Stimulated activated CD8-positive, alpha-beta memory T cell treated with anti-CD3 and anti-CD28 coated beads, Interleukin-7, amount 100 ng/mL, for 1 hour (primary cell): ENCODE measurements around the gene NELL1.

Experiments
- DNase-seq, 2 donors: peaks; one replicate each; pipeline ENCODE4 v3.0.0-alpha.2; 2020; ENCODE audit warnings: low read depth in 2 of 2

Gene NELL1

GRCh38 chr11:21321072-21321471, 651.7 kb downstream of the NELL1 start:
- DNase-seq = no peak

DNA sequence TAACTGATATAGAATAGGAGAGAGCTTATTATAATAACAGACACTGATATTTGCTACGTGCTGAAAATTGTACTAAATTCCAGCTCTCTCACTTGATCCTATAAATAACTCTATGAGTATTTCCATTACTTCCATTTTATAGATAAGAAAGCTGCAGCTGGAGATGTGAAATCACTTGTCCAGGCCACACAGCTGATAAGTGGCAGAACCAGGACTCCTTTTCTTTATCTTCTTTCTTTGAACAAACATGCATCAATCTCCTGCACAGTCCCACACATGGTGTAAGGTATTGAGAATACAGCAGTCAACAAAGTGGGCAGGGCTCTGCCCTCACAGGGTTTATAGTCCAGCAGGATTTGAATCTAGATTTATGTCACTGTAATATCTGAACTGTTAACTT, 652.1 kb downstream of the NELL1 start:
- no peak for DNase-seq

GRCh38 chr11:21323617-21324016, 654.2 kb downstream of the NELL1 start:
- DNase-seq = no peak

- DNase-seq = no peak
Measured at GRCh38 chr11:21343204-21343603, 673.8 kb downstream of the NELL1 start.

DNA sequence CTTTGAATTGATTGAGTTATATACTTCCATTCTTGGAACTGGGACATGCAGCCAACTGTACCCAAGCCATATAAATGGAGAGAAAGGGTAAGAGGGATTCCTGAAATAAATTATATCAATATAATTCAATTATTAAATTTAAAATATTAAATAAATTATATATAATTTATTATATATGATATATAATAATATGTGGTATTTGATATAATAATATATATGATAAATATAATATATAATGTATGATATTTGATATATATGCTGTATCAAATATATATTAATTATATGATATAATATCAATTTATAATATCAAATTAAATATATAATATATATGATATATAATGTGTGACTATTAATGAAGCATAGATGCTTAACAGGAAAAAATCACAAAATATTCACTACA, 677.0 kb downstream of the NELL1 start:
- no peak for DNase-seq

- DNase-seq = no peak
Measured at GRCh38 chr11:21350613-21351012, 681.2 kb downstream of the NELL1 start.

- no peak for DNase-seq
Measured at GRCh38 chr11:21353425-21353824, 684.0 kb downstream of the NELL1 start.

DNA sequence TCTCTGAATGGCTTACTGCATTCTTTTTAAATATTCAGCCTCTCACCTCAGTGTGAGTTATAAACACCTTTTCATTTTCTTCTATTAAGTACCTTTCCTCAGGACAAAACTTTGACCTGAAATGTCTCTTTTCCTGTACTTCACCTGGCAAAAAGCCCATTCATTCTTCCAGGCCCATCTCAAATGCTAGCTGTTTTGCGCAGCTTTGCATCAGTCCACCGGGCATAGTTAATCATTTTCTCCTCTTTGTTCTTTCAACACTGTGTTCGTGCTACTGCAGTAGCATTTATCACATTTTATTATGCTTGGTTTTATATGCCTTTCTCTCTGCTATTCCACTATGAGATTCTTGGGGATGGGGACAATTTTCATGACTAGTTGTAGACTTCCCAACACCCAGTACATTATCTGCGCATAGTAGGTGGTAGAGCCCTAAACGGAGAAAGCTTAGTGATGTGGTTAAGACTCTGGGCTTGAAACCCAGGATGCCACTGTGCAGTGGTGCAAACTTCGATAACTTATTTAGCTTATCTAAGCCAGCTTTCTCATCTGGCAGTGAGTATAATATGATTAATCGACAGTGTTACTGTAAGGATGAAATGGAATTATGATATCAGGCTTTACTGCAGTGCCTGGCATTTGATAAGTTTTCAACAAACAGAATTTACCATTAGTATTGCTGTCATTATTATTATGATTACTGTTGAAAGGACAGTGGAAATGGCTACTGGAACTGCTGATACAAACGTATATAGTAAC, 695.7 kb downstream of the NELL1 start:
- DNase-seq = no peak

- no peak for DNase-seq
Measured at GRCh38 chr11:21369947-21370346, 700.6 kb downstream of the NELL1 start.

DNA sequence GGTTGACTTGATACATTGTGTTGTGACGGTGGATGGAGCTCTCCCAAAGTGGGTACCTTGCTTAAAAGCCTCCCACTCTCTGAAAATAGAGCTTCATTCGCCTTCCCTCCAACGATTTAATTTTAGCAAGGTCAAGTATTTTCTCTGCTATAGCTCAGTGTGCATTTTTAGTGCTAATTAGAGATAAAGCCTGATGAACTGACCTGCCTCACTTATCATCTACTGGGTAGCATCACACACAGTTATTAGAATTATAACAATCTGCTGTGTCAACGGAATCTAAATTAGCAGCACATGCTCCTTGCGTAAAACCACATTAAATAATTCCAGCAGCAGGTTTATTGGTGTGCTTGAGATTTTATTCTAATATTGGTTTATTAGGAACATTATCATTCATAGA, 701.7 kb downstream of the NELL1 start:
- no peak for DNase-seq

- DNase-seq = no peak
Measured at GRCh38 chr11:21372672-21373071, 703.3 kb downstream of the NELL1 start.

DNA sequence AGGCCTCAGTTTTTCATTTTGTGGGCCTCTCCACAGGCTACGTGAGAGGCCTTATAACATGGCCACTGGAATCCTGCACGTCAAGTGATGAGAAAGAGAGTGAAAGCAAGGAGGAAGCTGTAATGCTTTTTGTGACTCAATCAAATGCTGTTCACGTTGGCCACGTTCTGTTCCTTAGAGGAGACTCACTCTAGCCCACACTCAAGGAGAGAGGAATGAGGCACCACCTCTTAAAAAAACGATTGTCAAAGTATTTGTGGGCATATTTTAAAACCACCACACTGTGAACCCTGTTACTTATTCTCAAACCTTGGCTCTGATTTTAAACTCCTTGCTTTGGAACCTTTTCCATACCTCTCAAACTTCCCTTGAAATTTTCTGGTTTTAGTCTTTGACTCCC, 705.0 kb downstream of the NELL1 start:
- no peak for DNase-seq

GRCh38 chr11:21385669-21386440, 716.5 kb downstream of the NELL1 start:
- DNase-seq = no peak

DNA sequence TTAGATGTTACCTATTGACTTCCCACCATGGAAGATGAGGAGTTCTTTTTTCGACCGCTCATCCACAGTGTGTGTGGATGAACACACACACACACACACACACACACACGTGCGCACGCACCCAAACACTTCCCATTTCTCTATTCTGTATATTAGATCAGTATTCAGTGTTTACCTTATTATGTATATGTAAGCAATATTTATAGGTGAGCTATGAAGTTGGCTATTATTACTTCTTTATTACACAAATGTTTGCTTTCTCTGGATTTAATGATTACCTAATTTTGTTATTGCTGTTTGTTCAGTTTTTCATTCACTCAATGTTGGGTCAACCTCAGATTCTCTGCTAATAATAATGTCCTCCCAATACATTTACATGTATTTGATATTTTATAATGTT, 721.0 kb downstream of the NELL1 start:
- no peak for DNase-seq

GRCh38 chr11:21396342-21397008, 727.1 kb downstream of the NELL1 start:
- DNase-seq = no peak

GRCh38 chr11:21398195-21398594, 728.8 kb downstream of the NELL1 start:
- no peak for DNase-seq

DNA sequence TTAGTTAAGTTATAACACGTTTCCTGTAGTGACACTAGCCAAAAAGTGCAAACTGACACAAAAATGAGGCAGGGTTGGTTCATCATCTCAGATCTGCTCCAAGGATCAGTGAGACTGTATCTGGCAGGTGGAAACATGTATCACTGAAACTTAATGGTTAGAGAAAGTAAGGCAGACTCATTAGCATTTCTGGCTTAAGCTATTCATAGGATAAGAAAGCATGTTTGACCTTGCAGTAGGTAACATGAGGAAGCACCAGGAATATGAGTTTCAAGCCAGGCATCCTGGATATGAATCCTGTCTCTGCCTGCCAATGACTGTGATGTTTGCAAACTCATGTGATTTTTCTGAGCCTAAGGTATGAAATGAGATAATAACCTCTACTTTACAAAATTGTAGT, 732.1 kb downstream of the NELL1 start:
- no peak for DNase-seq

- no peak for DNase-seq
Measured at GRCh38 chr11:21402274-21402673, 732.9 kb downstream of the NELL1 start.

DNA sequence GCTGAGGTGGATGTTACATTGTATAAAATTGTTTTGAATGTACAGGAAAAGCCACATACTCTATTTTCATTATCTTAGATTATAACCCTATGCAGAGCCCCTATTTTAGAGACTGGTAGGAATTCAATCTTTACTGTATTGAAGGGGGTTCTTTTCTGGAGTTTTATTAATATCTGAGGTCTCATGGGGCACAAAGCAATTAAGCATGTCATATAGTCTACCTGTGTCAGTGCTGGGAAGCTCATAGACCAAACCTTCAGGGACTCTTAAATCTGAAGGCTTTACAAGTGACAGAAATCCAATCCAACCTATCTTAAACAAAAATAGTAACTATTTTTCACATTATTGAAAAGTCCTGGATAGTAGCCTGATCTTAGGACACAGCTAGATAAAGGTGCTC, 733.7 kb downstream of the NELL1 start:
- no peak for DNase-seq

GRCh38 chr11:21405422-21405821, 736.0 kb downstream of the NELL1 start:
- DNase-seq = no peak

- no peak for DNase-seq
Measured at GRCh38 chr11:21410513-21410912, 741.1 kb downstream of the NELL1 start.

DNA sequence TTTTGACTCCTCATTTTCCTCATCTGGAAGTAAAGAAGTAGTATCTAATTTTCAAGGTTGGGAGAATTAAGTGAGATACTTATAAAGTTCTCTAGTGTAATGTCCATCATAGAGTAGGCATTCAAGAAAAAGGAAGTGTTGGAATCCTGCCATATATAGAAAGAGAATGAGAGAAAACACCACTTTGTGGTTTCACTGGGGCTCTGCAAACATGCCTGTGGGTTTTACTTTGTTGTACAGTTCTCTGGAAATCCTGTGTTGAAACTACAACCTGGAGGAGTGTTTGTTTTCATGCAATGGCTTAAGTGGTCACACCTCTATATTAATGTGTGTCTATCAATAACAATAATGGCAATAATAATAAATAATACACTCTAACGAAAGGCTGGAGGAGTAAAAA, 741.7 kb downstream of the NELL1 start:
- DNase-seq = no peak

DNA sequence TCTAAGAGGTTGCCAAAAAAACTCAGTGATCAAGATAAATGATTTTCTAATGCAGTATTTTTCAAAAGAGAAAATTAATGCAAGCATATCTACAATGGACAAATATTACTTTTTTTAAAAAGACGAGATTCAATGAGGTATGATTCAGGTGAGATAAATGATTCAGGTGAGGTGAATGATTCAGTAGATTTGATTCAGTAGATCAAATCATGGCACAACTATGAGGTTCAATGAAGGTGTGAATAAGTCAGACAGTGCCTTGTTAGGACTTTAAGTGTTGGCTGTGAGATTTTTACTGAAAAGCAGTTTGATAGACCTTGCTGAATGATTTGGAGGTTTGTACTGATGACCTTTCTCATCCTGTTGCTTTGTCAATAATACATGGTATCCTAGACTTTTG, 742.2 kb downstream of the NELL1 start:
- no peak for DNase-seq
